Testis (tissue), 3 donors: ENCODE results near the gene MEGF10. TPM values are rescaled to one million over a fixed set of nuclear protein-coding genes. Genes with fewer than 3 reads are reported as not detected.

Experiments
- DNase-seq: peaks from one replicate; pipeline ENCODE4 v3.0.0-alpha.2; 2019
- H3K27ac ChIP-seq, 2 donors: fragments of 200-600 bp; sonication (generic); one replicate each; pipeline ENCODE4 v1.5.1; 2019
- H3K27me3 ChIP-seq: fragments of 200-600 bp; sonication (generic); one replicate; pipeline ENCODE4 v1.5.1; 2019
- H3K36me3 ChIP-seq: fragments of 200-600 bp; sonication (generic); one replicate; pipeline ENCODE4 v1.5.1; 2017; ENCODE audit warnings: low read depth; ENCODE audit errors: missing control alignments
- H3K4me1 ChIP-seq: fragments of 200-600 bp; sonication (generic); one replicate; pipeline ENCODE4 v1.5.1; 2019
- H3K4me3 ChIP-seq, 2 donors: fragments of 200-600 bp; sonication (generic); one replicate each; pipeline ENCODE4 v1.5.1; 2017 to 2019
- H3K9me3 ChIP-seq: fragments of 200-600 bp; sonication (generic); one replicate; pipeline ENCODE4 v1.5.1; 2017
- CTCF ChIP-seq, 3 experiments: fragments of 450-650 bp in 2 of 3; fragments of 200-600 bp in 1 of 3; sonication (generic) in 1 of 3; IDR thresholded peaks; one replicate each; pipeline ENCODE4 v1.5.1; 2016 to 2019; ENCODE audit warnings: antibody characterized with exemption in 3 of 3, mild to moderate bottlenecking in 2 of 3, moderate library complexity in 1 of 3
- POLR2A ChIP-seq: fragments of 450-650 bp; IDR thresholded peaks from one replicate; pipeline ENCODE4 v1.6.1; 2017; ENCODE audit warnings: antibody characterized with exemption, mild to moderate bottlenecking, moderate library complexity
- WGBS, 2 donors: methylation state at CpG; one replicate each; pipeline ENCODE4 v1.1.5; 2018; 5-methylcytosine and 5-hydroxymethylcytosine counted together
- intact Hi-C: fragments of 100-400 bp; cut with DNase I; formaldehyde crosslinking; loops from one replicate; pipeline ENCODE4 v1.15.1; 2023; ENCODE audit warnings: low total_unique reads
- polyA plus RNA-seq: library from polyadenylated mRNA; stranded (reverse); fragments of 350-450 nt; fragmentation: Illumina TruSeq; extraction: RNeasy Lipid Tissue Mini Kit (QIAGEN cat#74804); gene quantifications from one replicate; pipeline ENCODE4 v1.2.3, GENCODE V29; 2014; ENCODE audit warnings: low read depth, low replicate concordance; ENCODE audit not compliant: insufficient read depth
- total RNA-seq, 2 donors: library from RNA; depleted of rRNA; stranded (reverse); fragments of >200 nt; gene quantifications; one replicate each; pipeline ENCODE4 v1.2.3, GENCODE V29; 2016

Gene MEGF10
- total and polyA plus RNA-seq, 3 donors from 2014 or later = 2.4 to 5.1 (median 4.6) TPM

GRCh38 chr5:127392762-127393161 lies 102.2 kb downstream of the MEGF10 start:
- Histone ChIP-seq H3K4me1 (no peaks in the 10 kb centered on the region), H3K27ac (no peak overlapping the region), H3K4me3 (no peak overlapping the region), H3K27me3 (no peaks in the 10 kb centered on the region), H3K36me3 (no peaks in the 10 kb centered on the region), H3K9me3 (no peaks in the 10 kb centered on the region)
- TF ChIP-seq CTCF (IDR thresholded peaks at IDR 0.05) (no peak), POLR2A (no peak)
- WGBS, 2 donors = 82 to 92% methylated on average over 4 of the region's 4 CpGs
- DNase-seq = no peak
- intact Hi-C loops = no loop called here

- no peaks in the 10 kb centered on the region for H3K36me3 ChIP-seq
- H3K27ac ChIP-seq = no peak overlapping the region
- H3K4me1 ChIP-seq = no peaks in the 10 kb centered on the region
- DNase-seq = peak; percentile 41
- no peaks in the 10 kb centered on the region for H3K27me3 ChIP-seq
- H3K4me3 ChIP-seq = no peak overlapping the region
- intact Hi-C loops = no loop called here
- TF ChIP-seq POLR2A = no peak
- peak in 1 of 3 experiments; percentile 2 for TF ChIP-seq CTCF (IDR thresholded peaks at IDR 0.05)
- WGBS, 2 donors = 94 to 96% methylated on average over 7 to 14 of the region's 15 CpGs
- H3K9me3 ChIP-seq = no peaks in the 10 kb centered on the region
Observed at GRCh38 chr5:127396490-127397155, 106.0 kb downstream of the MEGF10 start.

GRCh38 chr5:127398508-127398907 lies 107.9 kb downstream of the MEGF10 start:
- WGBS, 2 donors = 90 to 92% methylated on average over 2 of the region's 2 CpGs

GRCh38 chr5:127399068-127399467 lies 108.5 kb downstream of the MEGF10 start:
- Histone ChIP-seq H3K27ac (no peak overlapping the region), H3K27me3 (no peaks in the 10 kb centered on the region), H3K9me3 (no peaks in the 10 kb centered on the region), H3K4me1 (no peaks in the 10 kb centered on the region), H3K4me3 (no peak overlapping the region), H3K36me3 (no peaks in the 10 kb centered on the region)
- WGBS, 2 donors = 38 to 90% methylated on average over 1 of the region's 1 CpG
- no peak for DNase-seq
- TF ChIP-seq CTCF (IDR thresholded peaks at IDR 0.05) (no peak), POLR2A (no peak)
- intact Hi-C loops = no loop called here

More at GRCh38 chr5:127398508-127398907, 107.9 kb downstream of the MEGF10 start:
- no peak for TF ChIP-seq POLR2A
- TF ChIP-seq CTCF (IDR thresholded peaks at IDR 0.05) = no peak
- no peak overlapping the region for H3K27ac ChIP-seq
- no peaks in the 10 kb centered on the region for H3K4me1 ChIP-seq
- no peaks in the 10 kb centered on the region for H3K36me3 ChIP-seq
- DNase-seq = no peak
- H3K27me3 ChIP-seq = no peaks in the 10 kb centered on the region
- intact Hi-C loops = no loop called here
- H3K4me3 ChIP-seq = no peak overlapping the region
- H3K9me3 ChIP-seq = no peaks in the 10 kb centered on the region

GRCh38 chr5:127400539-127400938 lies 109.9 kb downstream of the MEGF10 start:
- Histone ChIP-seq H3K27ac (no peak overlapping the region), H3K9me3 (no peaks in the 10 kb centered on the region), H3K36me3 (no peaks in the 10 kb centered on the region), H3K27me3 (no peaks in the 10 kb centered on the region), H3K4me1 (no peaks in the 10 kb centered on the region), H3K4me3 (no peak overlapping the region)
- no peak for DNase-seq
- intact Hi-C loops = no loop called here
- TF ChIP-seq POLR2A (no peak), CTCF (IDR thresholded peaks at IDR 0.05) (no peak)
- 26 to 41% methylated on average over 1 of the region's 1 CpG for WGBS, 2 donors
